H9 (cell line): Measurements from ENCODE around the gene FAM107A. TPM values are rescaled to one million over a fixed set of nuclear protein-coding genes. Genes with fewer than 3 reads are reported as not detected.

Source experiments
- DNase-seq: peaks from one replicate; pipeline ENCODE4 v3.0.0-alpha.2; 2017
- H2AFZ ChIP-seq: one replicate; pipeline ENCODE4 v1.6.1; 2013; ENCODE audit warnings: mild to moderate bottlenecking, low read length, control low read depth, moderate library complexity
- H2AK5ac ChIP-seq: 2 replicates; pipeline ENCODE4 v1.6.1; 2013; ENCODE audit warnings: low read length, control low read depth, mixed read lengths; ENCODE audit not compliant: insufficient read length
- H2BK120ac ChIP-seq: one replicate; pipeline ENCODE4 v1.6.1; 2013; ENCODE audit warnings: low read depth, mild to moderate bottlenecking, low read length, control low read depth, inconsistent platforms; ENCODE audit not compliant: poor library complexity, severe bottlenecking
- H2BK12ac ChIP-seq: 2 replicates; pipeline ENCODE4 v1.6.1; 2013; ENCODE audit warnings: low read length, control low read depth, mixed read lengths, low read depth; ENCODE audit not compliant: insufficient read length
- H2BK15ac ChIP-seq: 2 replicates; pipeline ENCODE4 v1.6.1; 2013; ENCODE audit warnings: low read depth, low read length, control low read depth
- H2BK20ac ChIP-seq: one replicate; pipeline ENCODE4 v1.6.1; 2013; ENCODE audit warnings: low read depth, mild to moderate bottlenecking, low read length, control low read depth, inconsistent platforms; ENCODE audit not compliant: poor library complexity, severe bottlenecking
- H2BK5ac ChIP-seq: 2 replicates; pipeline ENCODE4 v1.6.1; 2013; ENCODE audit warnings: low read length, control low read depth, mixed read lengths; ENCODE audit not compliant: insufficient read length
- H3K14ac ChIP-seq: 2 replicates; pipeline ENCODE4 v1.6.1; 2013; ENCODE audit warnings: low read length, control low read depth; ENCODE audit not compliant: insufficient read depth
- H3K18ac ChIP-seq: 2 replicates; pipeline ENCODE4 v1.6.1; 2013; ENCODE audit warnings: low read depth, mild to moderate bottlenecking, mixed read lengths, low read length, control low read depth; ENCODE audit not compliant: insufficient read length
- H3K23ac ChIP-seq: 2 replicates; pipeline ENCODE4 v1.6.1; 2013; ENCODE audit warnings: low read length, control low read depth, mixed read lengths, low read depth; ENCODE audit not compliant: insufficient read length
- H3K23me2 ChIP-seq: 2 replicates; pipeline ENCODE4 v1.6.1; 2013; ENCODE audit warnings: low read depth, mild to moderate bottlenecking, mixed read lengths, low read length, control low read depth; ENCODE audit not compliant: insufficient read length, poor library complexity, severe bottlenecking
- H3K27ac ChIP-seq: 2 replicates; pipeline ENCODE4 v1.5.1; 2013; ENCODE audit warnings: low read length, control low read depth, mixed read lengths, low read depth; ENCODE audit not compliant: insufficient read length
- H3K27me3 ChIP-seq: 2 replicates; pipeline ENCODE4 v1.6.1; 2013; ENCODE audit warnings: low read length, control low read depth, inconsistent platforms; ENCODE audit not compliant: insufficient read depth
- H3K4ac ChIP-seq: 2 replicates; pipeline ENCODE4 v1.6.1; 2013; ENCODE audit warnings: low read depth, mild to moderate bottlenecking, control low read depth, inconsistent platforms, low read length, moderate library complexity
- H3K4me1 ChIP-seq: 2 replicates; pipeline ENCODE4 v1.6.1; 2013; ENCODE audit warnings: low read length, control low read depth, inconsistent platforms; ENCODE audit not compliant: insufficient read depth
- H3K4me2 ChIP-seq: 2 replicates; pipeline ENCODE4 v1.6.1; 2013; ENCODE audit warnings: low read length, control low read depth, mixed read lengths; ENCODE audit not compliant: insufficient read length, insufficient read depth
- H3K56ac ChIP-seq: 2 replicates; pipeline ENCODE4 v1.6.1; 2013; ENCODE audit warnings: low read depth, mild to moderate bottlenecking, mixed read lengths, low read length, control low read depth; ENCODE audit not compliant: insufficient read length
- H3K79me1 ChIP-seq: 2 replicates; pipeline ENCODE4 v1.6.1; 2013; ENCODE audit warnings: low read depth, mild to moderate bottlenecking, moderate library complexity, low read length, control low read depth, inconsistent platforms; ENCODE audit not compliant: insufficient read depth, poor library complexity, severe bottlenecking
- H3K79me2 ChIP-seq: 2 replicates; pipeline ENCODE4 v1.6.1; 2013; ENCODE audit warnings: low read length, control low read depth, inconsistent platforms; ENCODE audit not compliant: insufficient read depth
- H3K9ac ChIP-seq: 2 replicates; pipeline ENCODE4 v1.6.1; 2013; ENCODE audit warnings: low read length, control low read depth, mixed read lengths; ENCODE audit not compliant: insufficient read length; ENCODE audit errors: extremely low read depth
- H3K9me3 ChIP-seq: one replicate; pipeline ENCODE4 v1.6.1; 2013; ENCODE audit warnings: low read depth, low read length, inconsistent platforms; ENCODE audit not compliant: control insufficient read depth
- H3T11ph ChIP-seq: one replicate; pipeline ENCODE4 v1.6.1; 2013; ENCODE audit warnings: mild to moderate bottlenecking, low read length, control low read depth, inconsistent platforms
- H4K20me1 ChIP-seq: one replicate; pipeline ENCODE4 v1.6.1; 2013; ENCODE audit not compliant: control insufficient read depth, insufficient read length, insufficient read depth
- H4K5ac ChIP-seq: 2 replicates; pipeline ENCODE4 v1.6.1; 2013; ENCODE audit warnings: low read depth, mild to moderate bottlenecking, mixed read lengths, low read length, control low read depth; ENCODE audit not compliant: insufficient read length
- H4K8ac ChIP-seq: replicated peaks from 2 replicates; pipeline ENCODE4 v1.6.1; 2013; ENCODE audit warnings: low read length, control low read depth, mixed read lengths, low read depth; ENCODE audit not compliant: insufficient read length
- H4K91ac ChIP-seq: 2 replicates; pipeline ENCODE4 v1.6.1; 2013; ENCODE audit warnings: low read depth, mild to moderate bottlenecking, moderate library complexity, mixed read lengths, low read length, control low read depth; ENCODE audit not compliant: insufficient read length
- H3K27ac Mint-ChIP-seq, 3 experiments: 2 replicates in 2 of 3; 3 replicates in 1 of 3; pipeline ENCODE4 v1.8.0; 2020 to 2021; ENCODE audit warnings: mixed read lengths in 3 of 3, mild to moderate bottlenecking in 1 of 3, moderate library complexity in 1 of 3
- H3K27me3 Mint-ChIP-seq: 2 replicates; pipeline ENCODE4 v1.8.0; 2021; ENCODE audit warnings: low read depth, mild to moderate bottlenecking, moderate library complexity, mixed read lengths
- H3K36me3 Mint-ChIP-seq, 3 experiments: 2 replicates in 2 of 3; 3 replicates in 1 of 3; pipeline ENCODE4 v1.8.0; 2020 to 2021; ENCODE audit warnings: low read depth in 3 of 3, mixed read lengths in 3 of 3; ENCODE audit not compliant: insufficient read depth in 1 of 3
- H3K4me1 Mint-ChIP-seq, 2 experiments: 2 replicates each; pipeline ENCODE4 v1.8.0; 2020; ENCODE audit warnings: mixed read lengths in 2 of 2
- H3K4me3 Mint-ChIP-seq, 2 experiments: 2 replicates in 1 of 2; 3 replicates in 1 of 2; pipeline ENCODE4 v1.8.0; 2020 to 2021; ENCODE audit warnings: mild to moderate bottlenecking in 2 of 2, mixed read lengths in 2 of 2, moderate library complexity in 1 of 2
- H3K9me3 Mint-ChIP-seq, 2 experiments: 2 replicates in 1 of 2; 3 replicates in 1 of 2; pipeline ENCODE4 v1.8.0; 2020; ENCODE audit warnings: mild to moderate bottlenecking in 2 of 2, mixed read lengths in 2 of 2, moderate library complexity in 1 of 2
- WGBS: extraction: QIAGEN DNeasy Blood & Tissue Kit; methylation state at CpG from one replicate; pipeline ENCODE4 v1.1.7; 2013; ENCODE audit warnings: missing lambda C conversion rate, low lambda C conversion rate, mixed read lengths; ENCODE audit not compliant: insufficient read length; ENCODE audit errors: extremely low coverage; 5-methylcytosine and 5-hydroxymethylcytosine counted together
- long read RNA-seq: library from polyadenylated mRNA; unstranded; transcript quantifications from one replicate; pipeline ENCODE4 v2.0.0, GENCODE V29; 2020
- total RNA-seq: library from RNA; stranded (reverse); gene quantifications from 2 replicates; pipeline ENCODE4 v1.2.1, GENCODE V29; 2021
- TF ChIP-seq, protein P1 (sequence below): fragments of 200-600 bp; sonication (generic); conservative IDR thresholded peaks from 3 replicates; pipeline ENCODE4 v1.8.0; 2021; ENCODE audit warnings: antibody characterized with exemption, mild to moderate bottlenecking

FAM107A gene, protein sequence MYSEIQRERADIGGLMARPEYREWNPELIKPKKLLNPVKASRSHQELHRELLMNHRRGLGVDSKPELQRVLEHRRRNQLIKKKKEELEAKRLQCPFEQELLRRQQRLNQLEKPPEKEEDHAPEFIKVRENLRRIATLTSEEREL
- 0.11 and 0.13 TPM in 2 replicates for total RNA-seq
- long read RNA-seq, partial matches to known transcripts: 0 of 1 reads
- long read RNA-seq, other reads (novel, unspliced or antisense): 0 of 1 reads

DNA sequence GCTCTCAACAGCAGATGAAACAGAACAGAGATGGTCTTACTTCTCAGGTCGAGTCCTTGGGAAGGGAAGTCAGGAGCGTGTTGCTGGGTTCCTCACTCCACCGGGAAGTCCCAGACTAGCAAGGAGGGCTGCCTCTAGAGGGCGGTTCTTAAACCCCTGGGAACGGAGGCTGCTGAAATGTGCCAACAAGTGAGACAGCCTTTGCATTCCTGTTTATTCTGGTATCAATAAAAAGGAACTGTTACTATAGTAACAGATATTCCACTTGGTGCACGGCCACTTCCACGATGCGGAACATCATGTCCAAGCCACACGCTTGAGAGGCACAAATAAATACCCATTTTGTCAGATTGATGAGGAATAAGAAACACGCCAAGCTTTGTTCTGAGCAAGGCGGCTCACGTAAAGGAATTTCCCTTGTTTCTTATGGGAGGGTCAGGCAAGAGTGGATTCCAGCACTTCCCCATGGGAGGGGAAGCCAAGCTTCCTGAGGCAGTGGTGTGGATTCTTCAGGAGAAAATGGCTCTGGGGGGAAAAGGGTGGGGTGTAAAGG lies at the start of gene FAM107A:
Gene FAM107A (minus strand): TSS at position 123 of the 553 bp plus-strand sequence. CDS start 7,531 bp downstream, outside the sequence.
- H2BK15ac ChIP-seq: no peak within 1 kb of the TSS
- H3K9ac ChIP-seq: no peak within 1 kb of the TSS
- H3T11ph ChIP-seq: no peak within 1 kb of the TSS
- no CpG with 5 or more reads among the region's 12 CpGs for WGBS
- Mint-ChIP-seq H3K27ac (peak within 1 kb of the TSS in 2 of 3 experiments; percentile 62 to 82; a peak in 3 of 7 replicates), H3K4me1 (peaks cover 35 to 52% of the 10 kb centered on the region in 2 experiments), H3K36me3 (peaks cover 0 to under 1% (median 0%) of the 10 kb centered on the region in 3 experiments; a peak in 1 of 7 replicates), H3K27me3 (peaks cover 34% of the 10 kb centered on the region), H3K9me3 (peaks cover under 1% of the 10 kb centered on the region in 2 experiments; a peak in 2 of 5 replicates), H3K4me3 (no peak within 1 kb of the TSS)
- H3K79me2 ChIP-seq: no peaks in the 10 kb centered on the region
- no peak within 1 kb of the TSS for H4K5ac ChIP-seq
- no peak within 1 kb of the TSS for H4K8ac ChIP-seq
- no peak within 1 kb of the TSS for H2BK20ac ChIP-seq
- H2AK5ac ChIP-seq: no peak within 1 kb of the TSS
- no peak within 1 kb of the TSS for H3K18ac ChIP-seq
- no peak within 1 kb of the TSS for H3K23ac ChIP-seq
- DNase-seq: peak; percentile 85
- TF ChIP-seq, protein P1, sequence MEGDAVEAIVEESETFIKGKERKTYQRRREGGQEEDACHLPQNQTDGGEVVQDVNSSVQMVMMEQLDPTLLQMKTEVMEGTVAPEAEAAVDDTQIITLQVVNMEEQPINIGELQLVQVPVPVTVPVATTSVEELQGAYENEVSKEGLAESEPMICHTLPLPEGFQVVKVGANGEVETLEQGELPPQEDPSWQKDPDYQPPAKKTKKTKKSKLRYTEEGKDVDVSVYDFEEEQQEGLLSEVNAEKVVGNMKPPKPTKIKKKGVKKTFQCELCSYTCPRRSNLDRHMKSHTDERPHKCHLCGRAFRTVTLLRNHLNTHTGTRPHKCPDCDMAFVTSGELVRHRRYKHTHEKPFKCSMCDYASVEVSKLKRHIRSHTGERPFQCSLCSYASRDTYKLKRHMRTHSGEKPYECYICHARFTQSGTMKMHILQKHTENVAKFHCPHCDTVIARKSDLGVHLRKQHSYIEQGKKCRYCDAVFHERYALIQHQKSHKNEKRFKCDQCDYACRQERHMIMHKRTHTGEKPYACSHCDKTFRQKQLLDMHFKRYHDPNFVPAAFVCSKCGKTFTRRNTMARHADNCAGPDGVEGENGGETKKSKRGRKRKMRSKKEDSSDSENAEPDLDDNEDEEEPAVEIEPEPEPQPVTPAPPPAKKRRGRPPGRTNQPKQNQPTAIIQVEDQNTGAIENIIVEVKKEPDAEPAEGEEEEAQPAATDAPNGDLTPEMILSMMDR: peak; percentile 51
- no peaks in the 10 kb centered on the region for H4K20me1 ChIP-seq
- no peak within 1 kb of the TSS for H2BK120ac ChIP-seq
- no peak within 1 kb of the TSS for H3K4ac ChIP-seq
- H3K14ac ChIP-seq: no peak within 1 kb of the TSS
- H3K27me3 ChIP-seq: no peaks in the 10 kb centered on the region
- no peaks in the 10 kb centered on the region for H3K79me1 ChIP-seq
- H4K91ac ChIP-seq: no peak within 1 kb of the TSS
- no peaks in the 10 kb centered on the region for H3K9me3 ChIP-seq
- H3K23me2 ChIP-seq: no peaks in the 10 kb centered on the region
- no peak within 1 kb of the TSS for H3K56ac ChIP-seq
- H2AFZ ChIP-seq: no peak within 1 kb of the TSS
- no peak within 1 kb of the TSS for H3K27ac ChIP-seq
- H3K4me1 ChIP-seq: no peaks in the 10 kb centered on the region; the same call in 1 of the 2 replicates
- H2BK5ac ChIP-seq: no peak within 1 kb of the TSS
- H2BK12ac ChIP-seq: no peak within 1 kb of the TSS
- H3K4me2 ChIP-seq: no peak within 1 kb of the TSS
